ENCODE measurements around the gene CDKL1.
"Not testable (repeated sequence)": the region's sequence is repeated elsewhere in the genome, so short reads cannot be mapped to it uniquely, and the experiment has no call there.

The CDKL1 gene

DNA sequence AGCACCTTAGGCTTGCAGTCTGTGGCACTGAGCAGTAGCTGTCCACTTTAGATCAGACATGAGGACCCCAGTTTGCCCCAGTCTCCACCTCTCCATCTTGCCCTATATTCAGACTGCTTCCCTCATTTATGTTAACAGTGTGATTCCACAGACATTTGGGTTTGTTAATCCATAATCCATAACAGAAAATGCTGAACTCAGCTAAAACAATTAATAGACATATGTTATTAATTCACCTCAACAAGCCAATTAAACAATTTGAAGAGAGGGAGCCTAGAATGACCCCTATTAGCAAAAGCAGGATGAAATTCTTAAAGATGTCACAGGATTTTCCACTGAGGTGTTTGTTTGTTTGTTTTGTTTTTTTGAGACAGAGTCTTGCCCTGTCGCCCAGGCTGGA is 9.1 kb downstream of the CDKL1 start:
- DNase-seq (ENCODE audit: low read depth in 2 of 2), result no peak

DNA sequence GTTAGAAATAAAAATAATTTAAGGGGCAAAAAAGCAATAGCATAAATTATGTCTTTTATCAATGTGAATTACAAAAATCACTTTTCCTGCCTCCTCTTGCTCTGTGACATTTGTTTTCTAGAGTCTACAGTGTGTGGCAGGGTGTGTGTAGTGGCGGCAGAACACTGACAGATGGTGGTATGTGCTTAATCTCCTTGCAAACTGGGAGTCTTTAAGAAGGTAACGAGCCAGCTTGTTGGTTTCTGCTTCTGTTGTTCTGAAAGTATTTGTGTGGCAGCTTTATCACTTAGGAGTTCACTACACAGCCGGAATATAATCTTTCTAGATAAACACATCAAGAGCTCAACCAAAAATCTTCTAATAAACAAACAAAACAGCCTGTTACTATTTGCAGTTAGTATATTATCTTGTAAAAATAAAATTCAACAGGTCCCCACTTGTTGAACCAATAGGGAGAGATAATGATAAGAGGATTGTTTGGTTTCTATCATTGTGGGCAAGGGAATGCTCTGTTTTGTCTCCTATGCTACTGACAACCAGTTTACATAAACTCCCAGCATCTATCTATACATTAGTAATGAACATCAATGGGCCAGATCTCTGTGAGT is 13.0 kb downstream of the CDKL1 start:
- no peak for DNase-seq (ENCODE audit: low read depth in 2 of 2)

DNA sequence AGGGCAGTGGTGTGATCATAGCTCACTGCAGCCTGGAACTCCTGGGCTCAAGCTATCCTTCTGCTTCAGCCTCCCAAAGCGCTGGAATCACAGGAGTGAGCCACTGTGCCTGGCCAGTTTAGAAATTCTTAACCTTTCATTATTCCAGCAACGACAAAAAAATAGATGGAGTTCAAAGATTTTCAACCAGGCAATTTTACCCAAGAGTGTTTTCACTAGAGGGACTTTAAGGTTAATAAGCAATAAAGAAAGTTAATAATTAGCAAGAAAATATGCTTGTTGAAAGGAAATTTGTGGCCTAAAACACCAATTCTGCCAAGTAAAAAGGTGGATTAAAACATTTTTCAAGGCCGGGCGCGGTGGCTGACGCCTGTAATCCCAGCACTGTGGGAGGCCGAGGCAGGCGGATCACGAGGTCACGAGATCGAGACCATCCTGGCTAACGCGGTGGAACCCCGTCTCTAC is 14.8 kb downstream of the CDKL1 start:
- DNase-seq (ENCODE audit: low read depth in 2 of 2), result no peak

DNA sequence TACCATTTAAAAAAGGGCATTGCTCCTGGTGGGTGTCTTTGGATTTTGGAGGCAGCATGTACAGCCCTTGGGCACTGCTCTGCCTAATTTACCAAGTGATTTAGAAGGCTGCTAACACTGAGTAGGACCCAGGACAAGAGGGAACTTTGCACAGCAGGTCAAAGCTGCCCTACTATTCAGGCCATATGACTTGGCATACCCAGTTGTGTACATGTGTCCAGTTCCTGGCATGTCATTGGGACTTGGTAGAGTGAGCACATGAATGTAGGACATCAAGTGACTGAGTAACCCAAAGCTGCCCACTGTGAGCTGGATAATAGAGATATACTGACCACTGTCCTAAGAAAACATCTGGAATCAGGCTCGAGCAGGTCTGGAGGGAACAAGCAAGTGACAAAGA is 15.7 kb downstream of the CDKL1 start:
- no peak for DNase-seq (ENCODE audit: low read depth in 2 of 2)

DNA sequence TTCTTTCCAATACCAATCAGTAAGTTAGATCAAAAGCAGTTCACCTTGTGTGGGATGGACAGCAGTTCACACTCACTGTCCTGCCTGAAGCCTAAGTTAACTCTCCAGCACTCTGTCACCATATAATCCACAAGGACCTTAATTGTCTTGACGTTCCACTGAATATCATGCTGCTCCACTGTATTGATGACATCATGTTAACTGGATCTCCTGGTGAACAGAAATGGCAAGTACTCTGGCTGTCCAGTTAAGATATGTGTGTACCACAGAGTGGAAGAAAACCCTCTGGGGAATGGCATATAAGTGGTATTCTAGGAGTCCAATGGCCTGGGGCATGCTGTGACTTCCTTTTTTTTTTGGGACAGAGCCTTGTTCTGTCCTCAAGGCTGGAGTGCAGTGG is 16.2 kb downstream of the CDKL1 start:
- DNase-seq (ENCODE audit: low read depth in 2 of 2), result no peak

DNA sequence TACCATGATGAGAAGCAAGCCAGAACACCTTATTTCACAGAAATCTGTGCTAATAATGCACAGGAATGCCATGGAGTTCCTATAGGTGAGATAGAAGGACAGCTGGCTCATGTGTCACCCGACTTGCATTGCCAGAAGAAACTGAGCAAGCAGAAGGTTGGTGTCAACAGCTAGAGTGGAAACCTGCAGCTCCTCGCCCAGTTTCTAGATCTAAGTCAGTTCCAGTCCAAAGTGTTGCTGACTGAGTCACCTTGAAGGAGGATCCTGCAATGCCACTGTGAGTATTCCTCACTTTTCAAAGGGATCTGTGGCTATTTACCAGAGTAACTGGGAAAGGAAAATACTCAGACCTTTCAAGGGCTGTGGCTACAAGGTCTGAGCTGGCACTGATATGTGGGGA is 17.1 kb downstream of the CDKL1 start:
- DNase-seq (ENCODE audit: low read depth in 2 of 2), result no peak

DNA sequence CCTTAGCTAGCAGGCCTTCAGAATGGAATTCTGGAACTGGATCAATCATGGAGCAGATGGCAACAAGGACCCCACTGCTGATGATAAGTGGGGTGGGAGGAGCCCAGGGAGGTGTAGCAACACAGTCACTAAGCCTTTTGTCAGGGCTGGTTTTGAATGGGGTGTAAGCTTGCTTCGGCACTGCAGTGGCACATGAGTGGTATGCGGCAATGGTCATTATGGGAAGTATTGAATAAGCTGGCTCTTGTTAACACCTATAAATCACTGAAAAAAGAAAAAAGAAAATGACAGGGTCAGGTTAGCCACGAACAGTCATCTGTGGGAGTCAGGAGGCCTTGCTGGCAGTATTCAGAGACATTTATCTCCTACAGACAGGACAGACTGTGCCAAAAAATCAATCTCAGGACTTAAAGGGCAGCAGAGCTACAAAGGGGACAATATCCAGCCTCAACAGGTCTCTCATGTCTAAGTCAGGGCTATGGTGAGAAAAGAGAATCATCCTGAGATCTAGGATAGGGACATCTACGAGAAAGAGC is 19.1 kb downstream of the CDKL1 start:
- no peak for DNase-seq (ENCODE audit: low read depth in 2 of 2)

DNA sequence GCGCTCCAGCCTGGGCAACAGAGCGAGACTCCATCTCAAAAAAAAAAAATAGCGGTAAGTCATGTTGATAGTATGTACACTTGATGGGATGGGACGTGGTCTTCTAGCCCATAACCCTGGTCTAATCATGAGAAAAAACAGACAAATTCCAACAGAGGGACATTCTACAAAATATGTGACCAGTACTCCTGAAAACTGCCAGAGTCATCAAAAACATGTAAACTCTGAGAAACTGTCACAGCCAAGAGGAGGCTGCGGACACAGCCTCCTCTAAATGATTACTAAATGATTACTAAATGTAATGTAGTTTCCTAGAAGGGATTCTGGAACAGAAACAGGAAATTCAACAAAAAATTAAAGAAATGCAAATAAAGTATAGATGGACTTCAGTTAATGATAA is 20.9 kb downstream of the CDKL1 start:
- no peak for DNase-seq (ENCODE audit: low read depth in 2 of 2)

DNA sequence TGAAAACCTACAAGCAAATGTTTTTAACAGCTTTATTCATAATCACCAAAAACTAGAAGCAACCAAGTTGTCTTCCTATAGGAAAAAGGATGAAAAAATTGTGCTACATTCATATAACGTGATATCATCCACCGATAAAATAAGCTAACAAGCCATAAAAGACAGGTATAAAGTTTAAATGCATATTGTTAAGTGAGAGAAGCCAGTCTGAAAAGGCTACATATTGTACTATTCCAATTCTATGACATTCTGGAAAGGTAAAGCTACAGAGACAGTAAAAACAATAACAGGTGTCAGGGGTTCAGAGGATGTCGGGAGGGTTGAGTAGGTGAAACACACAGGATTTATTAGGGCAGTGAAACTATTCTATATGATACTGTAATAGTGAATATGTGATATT is 22.7 kb downstream of the CDKL1 start:
- DNase-seq (ENCODE audit: low read depth in 2 of 2), result no peak

DNA sequence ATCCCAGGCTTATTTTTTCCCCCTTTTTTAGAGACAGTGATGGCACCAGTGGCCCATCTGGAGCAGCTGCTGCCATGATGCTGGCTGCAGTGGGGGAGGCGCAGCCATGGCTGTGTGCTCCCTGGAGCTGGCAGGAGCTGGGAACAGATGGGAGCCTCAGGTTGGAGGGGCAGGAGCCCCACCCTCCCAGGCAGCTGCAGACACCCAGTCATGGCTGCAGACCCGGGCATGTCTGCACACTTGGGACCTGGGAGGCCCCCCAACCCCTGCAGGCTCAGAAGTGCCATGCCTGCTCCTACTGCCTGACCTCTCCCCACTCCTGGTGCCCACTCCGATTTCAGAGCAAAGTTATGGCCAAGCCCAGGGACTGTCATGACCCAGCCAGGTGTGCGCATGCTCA is 25.1 kb downstream of the CDKL1 start:
- DNase-seq (ENCODE audit: low read depth in 2 of 2), result no peak

DNA sequence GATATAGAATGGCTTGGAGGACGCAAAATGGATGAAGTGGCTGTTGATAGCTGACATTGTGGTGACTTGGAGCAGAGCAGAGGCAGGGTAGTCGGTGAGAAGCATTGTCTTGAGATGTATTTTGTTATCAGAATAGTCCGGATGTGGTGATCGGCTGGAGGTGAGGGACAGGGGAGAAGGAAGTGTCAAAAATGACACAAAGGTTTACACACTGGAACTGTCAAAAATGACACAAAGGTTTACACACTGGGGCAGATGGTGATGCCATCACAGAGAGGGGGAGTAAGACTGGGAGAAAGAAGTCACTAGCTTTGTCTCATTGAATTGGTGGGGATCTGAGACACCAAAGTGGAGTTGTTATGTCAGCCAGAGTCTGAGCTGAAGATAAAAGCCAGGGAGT is 30.1 kb downstream of the CDKL1 start:
- DNase-seq (ENCODE audit: low read depth in 2 of 2), result no peak

DNA sequence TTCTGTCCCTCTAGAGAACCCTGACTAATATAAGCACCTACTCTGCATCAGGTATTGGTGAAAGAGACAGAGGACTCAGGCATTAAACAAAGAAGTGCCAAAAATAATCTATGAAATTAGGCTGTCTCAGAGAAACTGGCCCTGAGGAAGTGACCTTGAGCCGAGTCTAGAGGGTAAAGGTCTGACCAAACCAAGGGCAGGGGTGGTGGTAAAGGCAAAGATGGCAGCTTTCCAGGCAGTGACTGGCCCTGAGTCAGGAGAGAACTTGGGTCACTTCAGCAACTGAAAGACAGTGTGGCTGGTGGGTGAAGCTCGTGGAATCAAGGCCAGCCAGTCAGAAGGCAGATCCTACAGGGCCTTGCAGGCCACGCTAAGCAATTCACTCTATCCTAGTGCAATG is 30.6 kb downstream of the CDKL1 start:
- DNase-seq (ENCODE audit: low read depth in 2 of 2), result no peak

DNA sequence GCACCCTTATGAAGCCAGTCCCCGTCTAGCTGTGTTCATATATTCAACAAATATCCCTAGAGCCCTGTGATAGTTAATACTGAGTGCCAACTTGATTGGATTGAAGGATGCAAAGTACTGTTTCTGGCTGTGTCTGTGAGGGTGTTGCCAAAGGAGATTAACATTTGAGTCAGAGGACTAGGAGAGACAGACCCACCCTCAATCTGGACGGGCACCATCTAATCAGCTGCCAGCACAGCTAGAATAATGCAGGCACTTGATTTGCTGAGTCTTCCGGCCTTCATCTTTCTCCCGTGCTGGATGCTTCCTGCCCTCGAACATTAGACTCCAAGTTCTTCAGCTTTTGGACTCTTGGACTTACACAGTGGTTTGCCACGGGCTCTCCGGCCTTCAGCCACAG is 31.1 kb downstream of the CDKL1 start:
- DNase-seq (ENCODE audit: low read depth in 2 of 2), result not testable (repeated sequence)

DNA sequence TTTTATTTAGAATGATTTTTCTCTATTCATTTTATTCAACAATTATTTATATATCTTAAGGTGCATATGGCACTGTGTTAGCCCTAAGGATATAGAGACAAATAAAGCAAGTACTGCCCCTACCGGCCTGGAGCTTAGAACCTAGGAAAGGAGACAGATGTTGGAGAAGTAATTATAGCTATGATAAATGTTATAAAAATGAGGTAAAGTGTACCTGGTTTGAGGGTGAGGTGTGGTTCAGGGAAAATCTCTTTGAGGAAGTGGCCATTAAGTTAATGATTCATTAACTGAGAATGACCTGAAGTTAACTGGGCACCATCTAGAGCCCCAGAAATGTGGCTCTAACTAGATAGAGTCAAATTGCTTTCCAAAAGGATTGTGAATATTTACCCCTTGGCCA is 31.9 kb downstream of the CDKL1 start:
- DNase-seq (ENCODE audit: low read depth in 2 of 2), result no peak

DNA sequence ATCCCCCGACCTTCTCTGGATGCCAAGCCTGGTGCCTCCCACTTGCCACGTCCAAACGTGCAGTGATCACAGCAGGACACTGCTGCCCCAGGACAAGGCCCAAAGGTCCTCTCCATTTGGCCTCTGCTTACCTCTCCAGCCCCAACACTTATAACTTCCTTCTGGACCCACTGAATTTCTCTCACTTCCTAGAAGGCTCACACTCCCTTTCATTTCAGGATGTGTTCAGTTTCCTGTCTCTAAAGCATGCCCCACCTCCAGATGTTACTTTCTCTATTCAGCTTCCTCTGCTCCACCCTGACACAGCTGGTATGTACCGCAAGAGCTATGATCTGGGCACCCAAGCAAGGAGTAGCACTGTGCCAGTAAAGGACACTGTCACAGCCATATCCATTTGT is 33.0 kb downstream of the CDKL1 start:
- DNase-seq (ENCODE audit: low read depth in 2 of 2), result peak in 1 of 2 donors; percentile 29

DNA sequence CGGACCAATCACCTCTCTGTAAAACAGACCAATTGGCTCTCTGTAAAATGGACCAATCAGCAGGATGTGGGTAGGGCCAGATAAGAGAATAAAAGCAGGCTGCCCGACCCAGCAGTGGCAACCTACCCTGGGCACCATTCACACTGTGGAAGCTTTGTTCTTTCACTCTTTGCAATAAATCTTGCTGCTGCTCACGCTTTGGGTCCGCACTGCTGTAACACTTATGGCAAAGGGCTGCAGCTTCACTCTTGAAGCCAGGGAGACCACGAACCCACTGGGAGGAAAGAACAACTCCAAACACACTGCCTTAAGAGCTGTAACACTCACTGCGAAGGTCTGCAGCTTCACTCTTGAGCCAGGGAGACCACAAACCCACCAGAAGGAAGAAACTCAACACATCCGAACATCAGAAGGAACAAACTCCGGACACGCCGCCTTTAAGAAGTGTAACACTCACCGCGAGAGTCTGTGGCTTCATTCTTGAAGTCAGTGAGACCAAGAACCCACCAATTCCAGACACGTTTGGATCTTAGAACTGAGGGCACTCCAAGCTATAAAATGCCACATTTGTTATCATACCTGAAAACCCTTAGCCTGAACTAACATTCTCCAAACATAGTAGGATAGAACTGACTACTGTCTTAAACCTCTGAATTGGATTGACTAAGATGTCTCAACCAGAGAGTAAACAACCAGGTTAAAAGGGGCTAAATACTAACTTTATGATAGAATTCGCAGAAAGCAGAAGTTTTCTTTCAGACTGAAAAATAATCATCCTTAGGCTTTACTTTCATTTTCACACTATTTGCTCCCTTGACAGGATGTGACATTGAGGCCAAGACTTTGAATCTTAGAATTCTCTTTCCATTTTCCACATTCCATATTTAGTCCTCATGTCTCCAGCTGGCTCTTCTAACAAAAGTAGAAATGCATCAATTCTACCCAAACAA is 33.6 kb downstream of the CDKL1 start:
- DNase-seq (ENCODE audit: low read depth in 2 of 2), result peak in 1 of 2 donors; percentile 18

DNA sequence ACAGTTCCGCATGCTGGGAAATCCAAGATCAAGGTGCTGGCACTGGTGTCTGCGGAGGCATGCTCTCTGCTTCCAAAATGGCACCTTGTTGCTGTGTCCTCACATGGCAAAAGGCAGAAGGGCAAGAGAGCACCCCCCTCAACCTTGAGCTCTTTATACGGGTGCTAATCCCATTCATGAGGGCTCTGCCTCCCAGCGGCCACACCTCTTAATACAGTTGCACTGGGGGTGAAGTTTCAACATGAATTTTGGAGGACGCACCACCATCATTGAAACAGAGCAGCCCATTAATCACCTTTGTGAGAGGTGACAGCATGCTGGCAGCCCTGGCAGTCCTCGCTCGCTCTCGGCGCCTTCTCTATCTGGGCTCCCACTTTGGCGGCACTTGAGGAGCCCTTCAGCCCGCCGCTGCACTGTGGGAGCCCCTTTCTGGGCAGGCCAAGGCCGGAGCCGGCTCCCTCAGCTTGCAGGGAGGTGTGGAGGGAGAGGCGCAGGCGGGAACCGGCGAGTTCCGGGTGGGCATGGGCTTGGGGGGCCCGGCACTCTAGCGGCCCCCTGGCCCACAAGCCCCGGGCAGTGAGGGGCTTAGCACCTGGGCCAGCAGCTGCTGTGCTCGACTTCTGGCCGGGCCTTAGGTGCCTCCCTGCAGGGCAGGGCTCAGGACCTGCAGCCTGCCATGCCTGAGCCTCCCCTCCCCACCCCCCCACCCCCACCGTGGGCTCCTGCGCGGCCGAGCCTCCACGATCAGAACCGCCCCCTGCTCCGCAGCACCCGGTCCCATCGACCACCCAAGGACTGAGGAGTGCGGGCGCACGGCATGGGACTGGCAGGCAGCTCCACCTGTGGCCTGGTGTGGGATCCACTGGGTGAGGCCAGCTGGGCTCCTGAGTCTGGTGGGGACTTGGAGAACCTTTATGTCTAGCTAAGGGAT is 34.9 kb downstream of the CDKL1 start:
- not testable (repeated sequence) for DNase-seq (ENCODE audit: low read depth in 2 of 2)

DNA sequence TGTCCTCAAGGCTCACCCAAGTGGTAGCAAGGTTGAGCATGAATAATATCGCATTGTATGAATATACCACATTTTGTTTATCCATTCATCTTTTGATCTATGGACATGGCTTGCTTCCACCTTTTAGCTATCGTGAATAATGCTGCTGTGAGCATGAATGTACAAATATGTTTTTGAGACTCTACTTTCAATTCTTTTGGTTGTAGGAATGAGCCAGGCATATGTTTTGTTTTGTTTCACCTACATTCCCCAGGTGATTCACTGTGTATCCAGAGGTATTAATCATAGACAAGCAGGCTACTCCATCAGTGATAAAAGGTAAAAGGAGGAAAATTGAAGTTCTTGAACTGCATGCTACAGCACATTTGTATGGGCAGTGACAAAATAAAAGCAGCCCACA is 35.8 kb downstream of the CDKL1 start:
- no peak for DNase-seq (ENCODE audit: low read depth in 2 of 2)

DNA sequence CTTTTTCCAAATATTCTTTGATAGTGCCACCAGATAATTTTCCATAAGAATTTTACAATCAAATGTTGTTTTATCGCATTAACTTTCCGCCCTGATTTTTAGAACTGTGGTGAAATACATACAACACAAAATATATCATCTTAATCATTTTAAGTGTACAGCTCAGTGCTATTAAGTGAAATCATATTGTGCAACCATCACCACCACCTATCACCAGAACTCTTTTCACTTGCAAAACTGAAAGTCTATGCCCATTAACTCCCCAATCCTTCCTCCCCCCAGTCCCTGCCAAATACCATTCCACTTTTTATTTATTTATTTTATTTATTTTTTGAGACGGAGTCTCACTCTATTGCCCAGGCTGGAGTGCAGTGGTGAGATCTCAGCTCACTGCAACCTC is 36.6 kb downstream of the CDKL1 start:
- DNase-seq (ENCODE audit: low read depth in 2 of 2), result no peak

DNA sequence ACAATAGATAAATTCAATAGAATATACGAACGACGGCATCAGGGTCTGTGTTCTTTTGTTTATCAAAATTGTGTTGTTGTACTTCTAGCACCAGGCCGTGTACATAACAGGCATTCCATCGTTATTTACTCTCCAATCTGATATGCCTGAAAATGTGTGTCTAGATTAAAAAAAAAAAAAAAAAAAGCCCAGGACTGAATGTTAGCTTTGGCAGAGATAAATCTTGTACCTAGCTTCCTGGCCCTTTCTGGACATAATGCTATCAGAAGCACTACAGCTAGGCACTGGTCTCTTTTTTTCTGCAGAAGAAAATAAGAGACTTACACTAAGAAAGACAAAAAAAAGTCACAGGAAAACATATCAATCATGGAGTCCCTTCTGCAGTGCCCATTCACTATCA is 37.0 kb downstream of the CDKL1 start:
- no peak for DNase-seq (ENCODE audit: low read depth in 2 of 2)

DNA sequence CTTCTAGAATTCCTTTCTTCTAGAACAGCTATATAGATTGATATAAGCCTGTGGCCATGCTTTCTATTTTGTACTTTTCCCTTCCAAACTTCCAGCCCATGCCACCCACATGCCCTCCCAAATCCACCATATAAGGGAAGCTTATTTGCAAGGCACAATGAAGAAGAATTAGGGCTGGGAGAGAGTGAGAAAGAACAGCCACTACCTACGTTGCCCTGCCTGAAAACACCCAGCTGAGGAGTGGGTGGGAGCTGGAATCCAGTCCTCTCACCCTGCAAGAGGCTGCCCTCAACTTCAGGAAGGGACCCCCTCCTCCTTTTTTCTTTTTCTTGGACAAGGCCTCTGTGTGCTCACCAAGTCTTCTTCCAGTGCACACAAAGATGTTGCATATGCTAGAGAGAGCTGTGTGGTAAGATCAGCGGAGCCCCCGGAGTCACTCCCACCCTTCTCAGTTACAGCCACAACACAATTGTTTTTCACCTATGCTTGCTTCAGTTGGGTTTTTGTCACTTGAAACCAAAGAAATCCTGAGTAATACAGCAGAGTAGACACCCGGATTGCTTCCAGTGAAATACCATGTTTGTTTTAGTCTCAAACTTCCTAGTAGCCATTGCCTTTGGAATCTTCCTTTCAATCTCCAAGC is 38.8 kb downstream of the CDKL1 start:
- no peak for DNase-seq (ENCODE audit: low read depth in 2 of 2)

Data from stimulated activated CD4-positive, alpha-beta T cell treated with anti-CD3 and anti-CD28 coated beads, Interleukin-4, amount 100 ng/mL, for 48 hours (primary cell).